Head of caudate nucleus (tissue), 42 donors: ENCODE results near the gene CUBN.
A peak's percentile ranks its signal among the peaks of the same experiment; 100 is the strongest.

ENCODE experiments used
- DNase-seq, 42 donors: peaks; one replicate each; pipeline versions ENCODE4 v3.0.0 to v3.0.0-alpha.2; 2020 to 2021; ENCODE audit warnings: mixed read lengths in 7 of 42
- intact Hi-C: fragments of 100-400 bp; cut with DNase I; formaldehyde crosslinking; loops from one replicate; pipeline ENCODE4 v1.15.0; 2022

CUBN gene

DNA sequence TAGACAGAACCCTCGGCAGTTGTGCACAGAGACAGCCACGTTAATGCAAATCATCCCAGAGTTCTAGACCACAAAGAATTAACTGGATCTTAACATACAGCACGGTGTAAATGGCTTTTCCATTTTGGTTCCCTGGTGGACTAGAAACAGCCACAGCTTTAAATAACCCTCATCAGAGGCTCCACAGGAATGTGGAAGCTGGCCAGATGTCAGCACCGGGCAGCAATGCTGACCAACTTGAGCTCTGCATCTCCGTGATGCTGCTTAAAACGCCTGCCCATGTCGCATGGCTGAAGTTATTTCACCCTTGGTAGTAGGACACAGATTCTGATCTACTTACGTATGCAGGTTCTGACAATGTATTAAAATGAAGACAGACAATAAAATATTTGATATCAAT lies 336.9 kb downstream of the CUBN start:
- no peak for DNase-seq
- intact Hi-C loops = no loop called here

- DNase-seq = no peak
- intact Hi-C loops = no loop called here
Measured at GRCh38 chr10:16789765-16790164, 339.8 kb downstream of the CUBN start.

GRCh38 chr10:16789261-16789660 lies 340.4 kb downstream of the CUBN start:
- DNase-seq = no peak
- intact Hi-C loops = no loop called here

DNA sequence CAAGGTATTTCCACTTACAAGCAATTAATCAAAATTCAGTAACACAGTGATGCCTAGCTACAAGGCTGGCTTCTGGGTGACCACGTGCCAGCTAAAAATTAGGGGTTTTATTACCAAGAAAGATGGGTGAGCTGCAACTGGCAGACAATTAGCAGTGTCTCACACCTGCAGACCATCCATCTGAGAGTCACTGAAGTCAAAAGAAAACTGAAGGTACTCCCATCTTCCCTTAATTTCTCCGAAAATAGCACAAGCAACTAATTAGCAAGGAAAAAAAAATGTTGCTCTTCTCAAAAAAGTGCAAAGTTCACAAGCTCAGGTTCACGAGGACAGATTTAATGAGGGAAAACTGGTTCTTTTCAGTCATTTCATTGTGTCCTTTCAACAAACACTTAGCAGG lies 340.8 kb downstream of the CUBN start:
- DNase-seq = no peak
- intact Hi-C loops = no loop called here

- intact Hi-C loops = no loop called here
- DNase-seq = no peak
Measured at GRCh38 chr10:16788125-16788524, 341.5 kb downstream of the CUBN start.

- intact Hi-C loops = no loop called here
- no peak for DNase-seq
Measured at GRCh38 chr10:16787361-16787791, 342.2 kb downstream of the CUBN start.

DNA sequence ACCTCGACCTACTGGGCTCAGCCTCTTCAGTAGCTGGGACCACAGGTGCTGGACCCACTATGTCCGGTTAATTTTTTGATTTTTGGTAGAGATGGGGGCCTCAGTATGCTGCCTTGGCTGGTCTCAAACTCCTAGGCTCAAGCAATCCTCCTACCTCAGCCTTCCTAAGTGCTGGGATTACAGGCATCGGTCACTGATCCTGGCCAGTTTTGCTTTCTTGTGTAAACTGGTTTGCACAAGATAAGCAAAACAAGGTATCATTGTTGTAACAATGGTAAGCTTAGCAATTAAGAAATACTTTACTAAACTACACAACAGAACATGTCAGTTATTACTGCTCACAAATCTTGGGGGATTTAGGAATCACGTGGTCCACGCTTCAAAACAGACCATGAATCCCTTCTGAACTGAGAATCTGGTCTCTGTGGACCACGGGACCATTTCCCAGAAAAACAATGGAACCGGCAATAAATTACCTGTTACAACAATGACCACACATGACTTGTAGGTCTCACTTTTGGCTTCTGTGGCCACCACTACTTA lies 349.2 kb downstream of the CUBN start:
- intact Hi-C loops = no loop called here
- no peak for DNase-seq

DNA sequence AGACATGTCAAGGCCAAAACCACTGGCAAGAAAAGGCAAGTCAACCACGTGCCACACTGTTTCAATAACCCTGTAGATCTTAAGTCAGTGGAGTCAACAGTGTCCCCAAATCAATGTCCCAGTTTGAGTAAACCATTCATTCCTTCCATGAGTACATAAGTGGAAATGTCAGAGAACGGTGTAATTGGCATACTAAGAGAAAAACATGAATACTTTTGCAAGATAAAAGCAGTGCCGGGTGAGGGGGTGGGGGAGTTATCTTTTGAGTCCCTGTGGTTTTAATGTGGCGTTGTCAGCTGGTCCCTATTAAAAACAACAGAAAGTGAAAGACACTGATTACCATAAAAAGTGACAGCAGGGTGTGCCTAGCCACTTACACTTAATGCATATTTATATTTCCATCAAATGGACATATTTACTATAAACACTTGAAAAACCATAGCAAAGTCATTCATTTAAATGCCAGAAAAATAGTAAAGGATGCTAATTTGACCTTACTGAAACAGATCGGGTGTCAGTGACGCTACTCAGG lies 350.2 kb downstream of the CUBN start:
- intact Hi-C loops = loop anchor here (10.0 kb wide), 1 partner anchor 885 kb away; no protein-coding TSS in a partner anchor
- no peak for DNase-seq

- peak in 1 of 42 donors; percentile 17 for DNase-seq
- intact Hi-C loops = loop anchor here (10.0 kb wide), 1 partner anchor 883 kb away; no protein-coding TSS in a partner anchor
Measured at GRCh38 chr10:16777473-16778370, 351.9 kb downstream of the CUBN start.

DNA sequence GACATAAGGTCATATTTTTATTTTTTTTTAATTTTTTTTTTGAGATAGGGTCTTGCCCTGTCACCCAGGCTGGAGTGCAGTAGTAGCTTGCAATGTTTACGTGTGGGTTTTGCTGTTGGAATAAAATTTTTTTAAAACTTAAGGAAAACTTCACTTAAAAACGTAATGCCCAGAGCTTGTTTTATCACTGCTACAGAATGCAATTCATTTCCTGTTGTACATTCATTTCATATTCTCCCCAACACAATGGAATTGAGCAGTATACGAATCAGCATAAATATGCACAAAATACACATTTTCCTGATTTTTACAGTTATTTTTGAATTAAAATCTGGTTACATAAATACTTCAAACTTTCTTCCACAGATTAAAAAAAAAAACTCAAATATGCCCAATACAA lies 352.7 kb downstream of the CUBN start:
- intact Hi-C loops = loop anchor here (10.0 kb wide), 1 partner anchor 882 kb away; no protein-coding TSS in a partner anchor
- no peak for DNase-seq
